ENCODE results near the gene C2orf81. TPM values are rescaled to one million over a fixed set of nuclear protein-coding genes. Genes with fewer than 3 reads are reported as not detected.
A peak's percentile ranks its signal among the peaks of the same experiment; 100 is the strongest.

C2orf81 gene
- total RNA-seq, 1 donor from 2014 or later, result 7.9 TPM

- Mint-ChIP-seq H3K4me1 (peaks cover 20% of the 10 kb centered on the region), H3K4me3 (no peak overlapping the region), H3K27me3 (ENCODE audit: low read depth) (no peaks in the 10 kb centered on the region), H3K9me3 (no peaks in the 10 kb centered on the region), H3K36me3 (ENCODE audit: low read depth) (no peaks in the 10 kb centered on the region), H3K27ac (ENCODE audit: unreplicated experiment) (no peak overlapping the region)
- DNase-seq (ENCODE audit: low read depth, low spot score), result no peak
- no peak for TF ChIP-seq CTCF (conservative IDR thresholded peaks at IDR 0.05)
Observed at GRCh38 chr2:74384051-74384450, 37.4 kb downstream of the C2orf81 start.

GRCh38 chr2:74383254-74383653 is 38.2 kb downstream of the C2orf81 start:
- H3K4me3 Mint-ChIP-seq, result no peak overlapping the region
- no peak overlapping the region for H3K27ac Mint-ChIP-seq (ENCODE audit: unreplicated experiment)
- no peaks in the 10 kb centered on the region for H3K9me3 Mint-ChIP-seq
- no peak for TF ChIP-seq CTCF (conservative IDR thresholded peaks at IDR 0.05)
- DNase-seq (ENCODE audit: low read depth, low spot score), result no peak
- peaks cover 20% of the 10 kb centered on the region for H3K4me1 Mint-ChIP-seq
- H3K27me3 Mint-ChIP-seq (ENCODE audit: low read depth), result no peaks in the 10 kb centered on the region
- no peaks in the 10 kb centered on the region for H3K36me3 Mint-ChIP-seq (ENCODE audit: low read depth)

- no peak overlapping the region for H3K4me3 Mint-ChIP-seq
- TF ChIP-seq CTCF (conservative IDR thresholded peaks at IDR 0.05), result no peak
- no peak overlapping the region for H3K27ac Mint-ChIP-seq (ENCODE audit: unreplicated experiment)
- H3K27me3 Mint-ChIP-seq (ENCODE audit: low read depth), result no peaks in the 10 kb centered on the region
- no peaks in the 10 kb centered on the region for H3K36me3 Mint-ChIP-seq (ENCODE audit: low read depth)
- H3K4me1 Mint-ChIP-seq, result peaks cover 20% of the 10 kb centered on the region
- no peaks in the 10 kb centered on the region for H3K9me3 Mint-ChIP-seq
- no peak for DNase-seq (ENCODE audit: low read depth, low spot score)
Observed at GRCh38 chr2:74381751-74382150, 39.7 kb downstream of the C2orf81 start.

GRCh38 chr2:74379851-74380789 is 41.3 kb downstream of the C2orf81 start, which contains the start of gene DCTN1:
TSS of gene DCTN1 (minus strand) at chr2:74380311. CDS start at chr2:74380037, 274 bp downstream.
- DNase-seq (ENCODE audit: low read depth, low spot score), result peak; percentile 19
- H3K4me3 Mint-ChIP-seq, result peak within 1 kb of the TSS; percentile 60
- H3K27ac Mint-ChIP-seq (ENCODE audit: unreplicated experiment), result peak within 1 kb of the TSS; percentile 0

GRCh38 chr2:74378007-74378406 is 43.4 kb downstream of the C2orf81 start:
- H3K4me1 Mint-ChIP-seq, result peaks cover 43% of the 10 kb centered on the region
- no peak for DNase-seq (ENCODE audit: low read depth, low spot score)
- H3K27me3 Mint-ChIP-seq (ENCODE audit: low read depth), result no peaks in the 10 kb centered on the region
- H3K4me3 Mint-ChIP-seq, result no peak overlapping the region
- TF ChIP-seq CTCF (conservative IDR thresholded peaks at IDR 0.05), result no peak
- no peak overlapping the region for H3K27ac Mint-ChIP-seq (ENCODE audit: unreplicated experiment)
- no peaks in the 10 kb centered on the region for H3K36me3 Mint-ChIP-seq (ENCODE audit: low read depth)
- no peaks in the 10 kb centered on the region for H3K9me3 Mint-ChIP-seq

More at GRCh38 chr2:74379851-74380789, 41.3 kb downstream of the C2orf81 start, which contains the start of gene DCTN1:
- H3K27me3 Mint-ChIP-seq (ENCODE audit: low read depth), result no peaks in the 10 kb centered on the region
- H3K4me1 Mint-ChIP-seq, result peaks cover 26% of the 10 kb centered on the region
- H3K9me3 Mint-ChIP-seq, result no peaks in the 10 kb centered on the region
- H3K36me3 Mint-ChIP-seq (ENCODE audit: low read depth), result no peaks in the 10 kb centered on the region
- TF ChIP-seq CTCF (conservative IDR thresholded peaks at IDR 0.05), result no peak
